ENCODE measurements around the gene ANKRD24. TPM values are rescaled to one million over a fixed set of nuclear protein-coding genes. Genes with fewer than 3 reads are reported as not detected.

The ANKRD24 gene
- total RNA-seq, 6 experiments from 2014 or later: 0.11 to 0.81 (median 0.54) TPM

DNA sequence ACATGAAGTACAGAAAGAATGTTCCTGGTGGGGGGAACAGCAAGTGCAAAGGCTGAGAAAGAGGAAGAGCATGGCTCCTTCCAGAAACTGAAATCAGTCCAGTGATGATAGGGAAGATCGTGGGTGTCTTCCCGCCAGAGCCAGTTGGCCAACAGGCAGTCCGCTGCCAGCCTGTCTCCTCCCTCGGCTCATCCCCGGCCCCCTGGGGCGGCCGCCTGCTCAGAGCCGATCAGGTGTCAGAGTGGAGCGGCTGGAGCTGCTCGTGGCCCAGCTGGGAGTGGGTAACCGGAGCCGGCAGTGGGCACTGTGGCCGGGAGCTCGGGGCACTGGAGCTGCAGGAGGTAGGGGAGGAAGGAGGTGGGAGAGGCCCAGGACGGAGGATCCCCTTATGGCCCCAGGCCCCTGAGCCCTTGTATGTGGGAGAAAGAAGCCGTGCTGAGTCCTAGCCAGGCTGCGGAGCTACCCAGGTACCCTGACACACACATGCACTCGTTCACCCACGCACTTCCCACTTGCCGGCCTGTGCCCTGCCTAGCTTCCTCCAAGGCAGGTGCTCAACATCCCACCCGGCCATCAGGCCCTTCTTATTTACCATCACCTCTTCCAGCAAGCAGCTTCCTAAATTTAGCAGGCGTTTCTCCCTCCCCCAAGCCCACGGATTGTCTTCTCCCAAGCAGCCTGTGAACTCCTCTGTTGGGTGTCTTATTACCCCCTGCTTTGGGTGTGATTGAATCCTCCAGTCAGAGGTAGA is 1.7 kb downstream of the ANKRD24 start:
- Mint-ChIP-seq H3K4me3 (peak overlapping the region; percentile 67), H3K27me3 (ENCODE audit: insufficient read depth) (peaks cover 8% of the 10 kb centered on the region), H3K27ac (no peak overlapping the region), H3K9me3 (no peaks in the 10 kb centered on the region), H3K36me3 (ENCODE audit: low read depth) (peaks cover 6% of the 10 kb centered on the region; the same call in 1 of the 2 replicates), H3K4me1 (ENCODE audit: low read depth) (peaks cover 14% of the 10 kb centered on the region)
- DNase-seq: no peak
- TF ChIP-seq, protein P1, sequence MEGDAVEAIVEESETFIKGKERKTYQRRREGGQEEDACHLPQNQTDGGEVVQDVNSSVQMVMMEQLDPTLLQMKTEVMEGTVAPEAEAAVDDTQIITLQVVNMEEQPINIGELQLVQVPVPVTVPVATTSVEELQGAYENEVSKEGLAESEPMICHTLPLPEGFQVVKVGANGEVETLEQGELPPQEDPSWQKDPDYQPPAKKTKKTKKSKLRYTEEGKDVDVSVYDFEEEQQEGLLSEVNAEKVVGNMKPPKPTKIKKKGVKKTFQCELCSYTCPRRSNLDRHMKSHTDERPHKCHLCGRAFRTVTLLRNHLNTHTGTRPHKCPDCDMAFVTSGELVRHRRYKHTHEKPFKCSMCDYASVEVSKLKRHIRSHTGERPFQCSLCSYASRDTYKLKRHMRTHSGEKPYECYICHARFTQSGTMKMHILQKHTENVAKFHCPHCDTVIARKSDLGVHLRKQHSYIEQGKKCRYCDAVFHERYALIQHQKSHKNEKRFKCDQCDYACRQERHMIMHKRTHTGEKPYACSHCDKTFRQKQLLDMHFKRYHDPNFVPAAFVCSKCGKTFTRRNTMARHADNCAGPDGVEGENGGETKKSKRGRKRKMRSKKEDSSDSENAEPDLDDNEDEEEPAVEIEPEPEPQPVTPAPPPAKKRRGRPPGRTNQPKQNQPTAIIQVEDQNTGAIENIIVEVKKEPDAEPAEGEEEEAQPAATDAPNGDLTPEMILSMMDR (IDR thresholded peaks at IDR 0.05): no peak

DNA sequence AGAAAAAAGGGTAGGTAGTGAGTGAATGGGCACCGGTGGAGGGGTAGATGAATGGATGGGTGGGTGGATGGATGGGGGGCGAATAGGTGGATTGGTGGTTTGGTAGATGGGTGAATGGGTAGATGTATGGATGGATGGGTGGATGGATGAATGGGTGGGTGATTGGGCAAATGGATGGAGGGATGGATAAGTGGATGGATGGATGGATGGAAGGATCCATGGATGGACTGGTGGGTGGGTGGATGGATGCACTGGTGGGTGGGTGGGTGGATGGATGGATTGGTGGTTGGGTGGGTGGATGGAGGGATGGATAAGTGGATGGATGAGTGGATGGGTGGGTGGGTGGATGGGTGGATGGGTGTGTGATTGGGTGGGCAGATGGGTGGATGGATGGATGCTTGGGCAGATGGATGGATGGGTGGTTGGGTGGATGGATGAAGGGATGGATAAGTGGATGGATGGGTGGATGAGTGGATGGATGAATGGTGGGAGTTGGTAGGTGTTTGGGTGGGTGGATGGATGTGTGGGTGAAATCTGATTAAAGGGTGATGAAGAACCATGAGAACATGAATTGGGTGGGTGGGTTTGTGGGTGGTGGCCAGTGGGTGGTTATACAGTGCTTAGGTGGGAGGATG is 2.3 kb downstream of the ANKRD24 start:
- TF ChIP-seq, protein P1 (IDR thresholded peaks at IDR 0.05): no peak
- peaks cover 14% of the 10 kb centered on the region for H3K4me1 Mint-ChIP-seq (ENCODE audit: low read depth)
- H3K4me3 Mint-ChIP-seq: peak overlapping the region; percentile 53; the same call in 1 of the 2 replicates
- H3K36me3 Mint-ChIP-seq (ENCODE audit: low read depth): peaks cover under 1% of the 10 kb centered on the region; the same call in 1 of the 2 replicates
- no peaks in the 10 kb centered on the region for H3K9me3 Mint-ChIP-seq
- no peak for DNase-seq
- peaks cover 8% of the 10 kb centered on the region for H3K27me3 Mint-ChIP-seq (ENCODE audit: insufficient read depth)
- no peak overlapping the region for H3K27ac Mint-ChIP-seq

DNA sequence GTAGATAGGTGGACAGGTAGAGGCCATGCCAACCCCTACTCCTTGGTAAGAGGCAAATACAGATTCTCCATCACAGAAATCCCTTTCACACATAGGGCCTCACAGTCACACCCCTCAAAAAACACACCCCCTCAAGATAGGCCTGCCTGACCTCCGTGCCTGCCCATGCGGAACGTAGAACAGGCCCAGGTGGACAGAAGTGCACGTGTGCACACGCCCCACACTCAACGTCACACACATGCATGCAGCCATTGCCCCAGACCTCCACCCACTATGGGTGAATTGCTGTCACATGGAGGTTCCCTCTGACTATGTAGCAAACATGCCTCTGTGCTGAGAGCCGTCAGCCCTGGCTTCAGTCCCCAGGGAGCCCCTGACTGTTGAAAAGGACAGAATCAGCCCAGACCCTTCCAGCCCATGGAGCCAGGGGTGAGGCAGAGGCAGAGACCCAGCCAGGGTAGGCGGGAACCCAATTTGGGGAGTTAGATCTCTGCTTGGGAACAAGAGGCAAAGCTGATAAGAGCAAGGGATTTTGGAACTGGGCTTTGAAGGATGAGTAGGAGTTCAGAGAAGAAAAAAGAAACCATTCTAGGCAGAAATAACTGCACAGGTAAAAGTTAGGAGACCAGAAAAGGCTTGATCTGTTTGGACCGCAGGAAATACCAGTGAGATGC is 3.1 kb downstream of the ANKRD24 start:
- Mint-ChIP-seq H3K4me1 (ENCODE audit: low read depth) (peaks cover 14% of the 10 kb centered on the region), H3K9me3 (no peaks in the 10 kb centered on the region), H3K36me3 (ENCODE audit: low read depth) (no peaks in the 10 kb centered on the region; the same call in 1 of the 2 replicates), H3K4me3 (no peak overlapping the region), H3K27me3 (ENCODE audit: insufficient read depth) (peaks cover 8% of the 10 kb centered on the region), H3K27ac (no peak overlapping the region)
- TF ChIP-seq, protein P1 (IDR thresholded peaks at IDR 0.05): no peak
- DNase-seq: no peak

DNA sequence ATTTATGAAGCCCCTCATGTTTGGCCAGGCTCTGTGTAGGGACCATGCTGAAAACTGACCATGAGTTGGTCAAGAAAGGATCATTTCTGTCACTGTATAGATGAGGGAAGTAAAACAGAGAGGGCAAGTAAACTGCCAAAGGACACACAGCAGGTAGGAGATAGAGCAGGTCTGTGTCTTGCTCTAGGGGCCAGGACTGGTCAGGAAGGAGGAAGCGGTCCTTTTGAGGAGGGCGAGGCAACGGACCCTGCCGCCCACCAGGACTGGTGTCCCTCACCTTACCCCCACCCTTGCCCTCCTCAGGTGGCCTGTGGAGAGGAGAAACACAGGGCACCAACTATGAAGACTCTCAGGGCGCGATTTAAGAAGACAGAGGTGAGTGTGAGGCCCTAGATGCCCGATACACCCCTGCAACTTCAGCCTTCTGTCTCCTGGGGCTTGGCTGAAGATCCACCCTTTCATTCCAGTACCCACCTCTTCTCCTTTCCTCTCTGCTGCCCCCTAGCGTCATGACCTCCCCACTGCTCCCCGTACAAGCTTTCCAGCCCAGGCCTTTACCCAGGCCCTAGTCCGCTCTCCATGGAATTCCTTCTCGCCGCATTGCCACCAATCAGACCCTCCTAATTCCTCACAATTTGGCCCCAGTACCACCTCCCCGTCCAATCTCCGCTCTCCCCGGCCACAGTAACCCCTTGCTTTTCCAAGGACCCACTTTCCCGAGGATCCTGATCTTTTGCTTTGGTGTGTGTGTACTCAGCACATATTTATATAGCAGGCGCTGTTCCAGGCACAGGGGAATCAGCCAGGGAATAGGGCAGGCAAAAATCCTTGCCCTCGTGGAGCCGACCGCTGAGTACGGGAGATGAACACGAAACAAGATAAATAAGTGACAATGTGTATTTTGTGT is 3.9 kb downstream of the ANKRD24 start:
- H3K27me3 Mint-ChIP-seq (ENCODE audit: insufficient read depth): peaks cover 9% of the 10 kb centered on the region
- peaks cover 8% of the 10 kb centered on the region for H3K4me1 Mint-ChIP-seq (ENCODE audit: low read depth)
- TF ChIP-seq, protein P1 (IDR thresholded peaks at IDR 0.05): peak; percentile 90
- no peak overlapping the region for H3K27ac Mint-ChIP-seq
- DNase-seq: peak; percentile 56
- H3K4me3 Mint-ChIP-seq: no peak overlapping the region
- no peaks in the 10 kb centered on the region for H3K9me3 Mint-ChIP-seq
- H3K36me3 Mint-ChIP-seq (ENCODE audit: low read depth): no peaks in the 10 kb centered on the region

Measured in HFFc6 (cell line).